ENCODE results near the gene VSTM1.

Gene VSTM1

GRCh38 chr19:54010474-54010873 lies 53.2 kb downstream of the VSTM1 start:
- DNase-seq: no peak

GRCh38 chr19:54009440-54009839 lies 54.3 kb downstream of the VSTM1 start:
- no peak for DNase-seq

- DNase-seq: no peak
Observed at GRCh38 chr19:54002495-54003315, 61.0 kb downstream of the VSTM1 start.

GRCh38 chr19:54001496-54001895 lies 62.2 kb downstream of the VSTM1 start:
- no peak for DNase-seq

GRCh38 chr19:53999694-54000093 lies 64.0 kb downstream of the VSTM1 start:
- no peak for DNase-seq

GRCh38 chr19:53998223-53998622 lies 65.5 kb downstream of the VSTM1 start:
- DNase-seq: no peak

GRCh38 chr19:53994811-53995210 lies 68.9 kb downstream of the VSTM1 start:
- no peak for DNase-seq

- no peak for DNase-seq
Observed at GRCh38 chr19:53993448-53993847, 70.2 kb downstream of the VSTM1 start.

GRCh38 chr19:53992815-53993214 lies 70.9 kb downstream of the VSTM1 start:
- DNase-seq: no peak

GRCh38 chr19:53992211-53992610 lies 71.5 kb downstream of the VSTM1 start:
- no peak for DNase-seq

GRCh38 chr19:53991224-53992113 lies 72.2 kb downstream of the VSTM1 start, which contains the start of gene CACNG6:
Gene CACNG6, plus strand, starts transcription at chr19:53991637. Its CDS starts 1,241 bp downstream, at chr19:53992878.
- DNase-seq: no peak

All from fibroblast of skin of scalp (primary cell).